Stimulated activated effector memory CD8-positive, alpha-beta T cell treated with anti-CD3 and anti-CD28 coated beads, Interleukin-12 subunit alpha, Interleukin-12 subunit beta, amount 100 ng/mL, for 72 hours (primary cell): ENCODE measurements around the gene CUX1.
"Not testable (repeated sequence)": the region's sequence is repeated elsewhere in the genome, so short reads cannot be mapped to it uniquely, and the experiment has no call there.

ENCODE experiments used
- ATAC-seq: fragments of 150-1000 bp; cut with Tn5 transposase; 2 replicates; pipeline ENCODE4 v1.10.0; 2021
- DNase-seq, 2 donors: peaks; one replicate each; pipeline ENCODE4 v3.0.0; 2021 to 2022; ENCODE audit warnings: low spot score in 2 of 2
- H3K27ac Mint-ChIP-seq: one replicate; pipeline ENCODE4 v1.8.0; 2022; ENCODE audit warnings: mild to moderate bottlenecking, mixed read lengths
- H3K36me3 Mint-ChIP-seq: one replicate; pipeline ENCODE4 v1.8.0; 2022; ENCODE audit warnings: mild to moderate bottlenecking, mixed read lengths
- H3K4me1 Mint-ChIP-seq: one replicate; pipeline ENCODE4 v1.8.0; 2022; ENCODE audit warnings: mixed read lengths
- H3K4me3 Mint-ChIP-seq: one replicate; pipeline ENCODE4 v1.8.0; 2022; ENCODE audit warnings: mild to moderate bottlenecking, mixed read lengths
- H3K9me3 Mint-ChIP-seq: one replicate; pipeline ENCODE4 v1.8.0; 2022; ENCODE audit warnings: mixed read lengths

The CUX1 gene

DNA sequence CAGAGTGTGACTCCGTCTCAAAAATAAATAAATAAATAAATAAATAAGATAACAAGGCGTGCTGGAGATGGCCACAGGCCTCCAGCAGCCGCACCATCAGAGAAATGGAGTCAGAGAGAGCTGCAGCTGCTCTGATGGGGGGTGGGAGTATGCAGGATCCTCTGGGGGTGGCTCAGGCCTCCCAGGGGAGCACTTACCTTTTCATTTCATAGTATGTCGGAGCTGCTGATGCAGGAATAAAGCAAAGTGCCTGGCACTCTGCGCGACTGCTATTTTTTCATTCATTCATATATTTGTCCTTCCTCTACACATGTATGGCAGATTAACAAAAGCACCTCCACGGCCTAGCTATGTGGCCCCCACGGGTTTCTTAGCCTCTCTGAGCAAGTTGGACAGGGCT is 175.9 kb downstream of the CUX1 start:
- no peaks in the 10 kb centered on the region for H3K9me3 Mint-ChIP-seq
- H3K27ac Mint-ChIP-seq, result no peak overlapping the region
- ATAC-seq (no peak), DNase-seq (no peak)
- no peak overlapping the region for H3K4me3 Mint-ChIP-seq
- H3K36me3 Mint-ChIP-seq, result no peaks in the 10 kb centered on the region
- H3K4me1 Mint-ChIP-seq, result peaks cover 34% of the 10 kb centered on the region

DNA sequence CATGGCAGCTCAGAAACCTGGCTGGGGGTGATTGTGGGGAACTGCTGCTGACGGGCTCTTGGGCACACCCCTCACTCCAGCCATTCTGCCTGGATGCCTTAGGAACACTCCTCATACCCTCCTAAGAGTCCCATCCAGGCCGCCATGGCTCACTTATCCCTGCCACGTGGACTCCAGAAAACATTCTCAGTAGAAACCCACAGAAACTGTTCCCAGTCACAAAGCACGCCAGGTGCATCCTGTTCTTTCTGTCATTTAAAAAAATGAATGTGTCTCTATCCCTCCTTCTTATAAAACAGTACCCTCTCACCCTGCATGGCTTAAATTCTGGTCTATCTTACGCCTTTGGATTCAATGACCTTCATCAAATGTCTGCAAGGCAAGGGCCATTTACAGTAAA is 177.7 kb downstream of the CUX1 start:
- no peak for DNase-seq
- no peak for ATAC-seq
- H3K4me3 Mint-ChIP-seq, result no peak overlapping the region
- H3K9me3 Mint-ChIP-seq, result no peaks in the 10 kb centered on the region
- no peaks in the 10 kb centered on the region for H3K36me3 Mint-ChIP-seq
- H3K27ac Mint-ChIP-seq, result no peak overlapping the region
- H3K4me1 Mint-ChIP-seq, result peaks cover 25% of the 10 kb centered on the region

DNA sequence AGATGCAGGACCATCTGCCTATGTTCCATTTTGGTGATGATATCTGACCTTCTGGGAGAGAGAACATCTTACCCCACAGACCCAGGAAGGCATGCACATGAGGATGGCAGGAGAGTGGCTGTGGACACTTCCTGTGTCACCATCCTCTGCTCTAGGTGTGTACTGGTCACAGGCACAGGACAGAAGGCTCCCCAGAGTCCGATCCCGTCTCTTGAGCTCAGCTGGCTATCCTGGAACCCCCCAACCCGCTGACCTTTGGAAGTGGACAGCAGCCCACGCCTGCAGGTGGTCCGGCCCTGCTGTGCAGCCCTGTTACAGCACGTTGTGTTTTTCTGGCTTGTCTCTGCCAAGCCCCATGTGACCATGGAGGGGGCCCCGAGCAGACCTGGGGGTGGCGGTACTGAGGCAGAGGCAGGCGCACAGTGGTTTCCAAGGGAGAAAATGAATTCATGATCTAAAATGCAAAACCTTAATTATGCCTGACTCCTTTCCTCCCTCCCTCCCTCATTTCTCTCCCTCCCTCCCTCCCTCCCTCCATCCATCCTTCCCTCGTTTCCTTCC is 178.8 kb downstream of the CUX1 start:
- H3K9me3 Mint-ChIP-seq, result no peaks in the 10 kb centered on the region
- H3K4me3 Mint-ChIP-seq, result no peak overlapping the region
- no peak for DNase-seq
- no peak overlapping the region for H3K27ac Mint-ChIP-seq
- H3K36me3 Mint-ChIP-seq, result no peaks in the 10 kb centered on the region
- peaks cover 25% of the 10 kb centered on the region for H3K4me1 Mint-ChIP-seq
- ATAC-seq, result no peak

DNA sequence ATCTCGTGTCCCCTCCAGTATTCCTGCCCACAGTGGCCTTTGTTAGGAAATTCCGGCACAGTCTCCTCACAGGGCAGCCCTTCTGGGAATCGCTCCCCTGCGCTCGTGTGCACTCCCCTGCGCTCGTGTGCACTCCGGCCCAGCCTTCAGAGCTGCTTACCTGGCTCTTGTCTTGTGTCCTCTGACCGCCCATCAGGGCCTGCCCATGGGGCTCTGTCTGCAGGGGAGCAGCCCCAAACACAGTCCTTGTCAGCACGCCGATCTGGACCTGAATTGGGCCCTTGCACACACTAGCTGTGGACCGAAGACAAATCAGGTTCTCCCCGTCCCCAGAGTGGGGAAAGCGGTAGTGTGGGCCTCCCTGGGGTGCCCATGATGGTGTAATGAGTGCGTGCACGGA is 179.4 kb downstream of the CUX1 start:
- Mint-ChIP-seq H3K4me3 (no peak overlapping the region), H3K36me3 (no peaks in the 10 kb centered on the region), H3K4me1 (peaks cover 25% of the 10 kb centered on the region), H3K27ac (no peak overlapping the region), H3K9me3 (no peaks in the 10 kb centered on the region)
- ATAC-seq (no peak), DNase-seq (no peak)

DNA sequence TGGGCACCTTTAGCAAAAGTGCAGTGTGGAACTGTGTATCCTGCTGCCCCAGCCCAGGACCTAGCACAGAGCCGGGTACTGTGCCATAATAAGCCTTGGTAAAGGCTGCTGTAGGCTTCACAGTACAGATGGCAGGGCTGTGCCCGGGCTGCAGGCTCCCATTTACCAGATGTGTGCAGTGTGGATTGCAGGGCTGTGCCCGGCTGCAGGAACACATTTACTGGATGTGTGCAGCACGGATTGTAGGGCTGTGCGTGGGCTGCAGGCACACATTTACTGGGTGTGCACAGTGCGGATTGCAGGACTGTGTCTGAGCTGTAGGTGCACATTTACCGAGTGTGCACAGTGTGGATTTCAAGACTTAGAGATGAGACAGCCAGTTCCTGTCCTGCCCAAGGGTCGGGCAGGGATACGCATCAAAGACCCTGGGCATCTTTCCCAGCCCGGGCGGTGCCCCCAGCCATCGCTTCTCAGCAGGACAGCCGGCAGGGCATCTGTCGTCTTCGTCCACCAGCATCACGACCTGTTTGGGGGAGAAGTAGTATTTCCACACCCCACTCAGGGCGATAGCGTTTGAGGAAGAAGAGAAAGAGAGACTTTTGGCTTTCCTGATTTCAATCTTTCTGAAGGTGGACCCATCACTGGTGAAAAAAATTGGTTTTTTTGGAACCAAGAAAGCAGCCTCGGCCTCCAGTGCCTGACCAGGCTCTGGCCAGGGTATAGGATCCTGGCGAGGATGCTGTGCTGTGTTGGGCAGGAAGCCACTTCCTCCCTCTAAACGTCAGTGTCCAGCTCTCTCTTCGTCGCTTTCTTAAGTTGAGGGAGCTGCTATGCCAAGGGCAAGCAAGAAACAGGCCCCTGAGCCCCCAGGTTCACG is 180.8 kb downstream of the CUX1 start:
- no peak overlapping the region for H3K4me3 Mint-ChIP-seq
- no peaks in the 10 kb centered on the region for H3K36me3 Mint-ChIP-seq
- no peak overlapping the region for H3K27ac Mint-ChIP-seq
- no peaks in the 10 kb centered on the region for H3K9me3 Mint-ChIP-seq
- DNase-seq, result no peak
- peaks cover 25% of the 10 kb centered on the region for H3K4me1 Mint-ChIP-seq
- ATAC-seq, result no peak

DNA sequence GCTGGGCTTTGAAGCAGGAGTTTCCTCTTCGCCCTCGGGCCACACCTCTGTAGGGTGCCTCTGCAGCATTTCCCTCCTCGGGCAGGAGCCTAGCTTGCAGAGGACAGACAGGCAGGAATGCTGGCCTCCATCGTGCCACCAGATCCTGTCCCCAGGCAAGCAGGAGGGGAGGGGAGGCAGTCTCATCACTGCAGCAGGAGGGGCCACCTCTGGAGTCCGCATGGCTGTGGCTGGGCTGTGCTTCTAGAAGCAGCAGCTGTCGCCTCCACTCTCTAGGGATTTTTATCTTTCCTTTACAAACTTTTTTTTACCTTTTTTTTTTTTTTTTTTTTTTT is 181.4 kb downstream of the CUX1 start:
- no peak overlapping the region for H3K4me3 Mint-ChIP-seq
- no peak for DNase-seq
- H3K36me3 Mint-ChIP-seq, result no peaks in the 10 kb centered on the region
- H3K9me3 Mint-ChIP-seq, result no peaks in the 10 kb centered on the region
- H3K27ac Mint-ChIP-seq, result no peak overlapping the region
- peaks cover 20% of the 10 kb centered on the region for H3K4me1 Mint-ChIP-seq
- ATAC-seq, result no peak

DNA sequence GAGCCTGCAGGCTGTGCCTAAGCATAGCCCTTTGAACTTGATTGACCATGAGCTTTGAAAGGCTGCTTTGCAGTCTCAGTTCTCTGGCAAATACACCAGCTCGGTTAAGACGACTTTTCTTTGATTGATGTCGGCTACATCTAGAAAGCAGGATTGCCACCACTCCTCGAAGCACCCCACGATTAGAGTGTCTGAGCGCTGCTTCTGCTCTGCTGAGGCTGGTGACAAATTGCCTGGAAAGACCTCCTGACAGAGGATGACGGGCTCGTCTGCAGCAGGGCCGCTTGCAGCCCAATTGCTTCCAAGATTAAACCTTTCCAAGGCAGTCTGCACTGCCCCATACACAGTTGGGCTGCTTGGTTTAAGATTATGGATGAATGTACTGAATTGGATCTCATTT is 182.0 kb downstream of the CUX1 start:
- H3K9me3 Mint-ChIP-seq, result no peaks in the 10 kb centered on the region
- ATAC-seq, result no peak
- DNase-seq, result no peak
- no peak overlapping the region for H3K4me3 Mint-ChIP-seq
- H3K4me1 Mint-ChIP-seq, result peaks cover 16% of the 10 kb centered on the region
- H3K36me3 Mint-ChIP-seq, result no peaks in the 10 kb centered on the region
- no peak overlapping the region for H3K27ac Mint-ChIP-seq

DNA sequence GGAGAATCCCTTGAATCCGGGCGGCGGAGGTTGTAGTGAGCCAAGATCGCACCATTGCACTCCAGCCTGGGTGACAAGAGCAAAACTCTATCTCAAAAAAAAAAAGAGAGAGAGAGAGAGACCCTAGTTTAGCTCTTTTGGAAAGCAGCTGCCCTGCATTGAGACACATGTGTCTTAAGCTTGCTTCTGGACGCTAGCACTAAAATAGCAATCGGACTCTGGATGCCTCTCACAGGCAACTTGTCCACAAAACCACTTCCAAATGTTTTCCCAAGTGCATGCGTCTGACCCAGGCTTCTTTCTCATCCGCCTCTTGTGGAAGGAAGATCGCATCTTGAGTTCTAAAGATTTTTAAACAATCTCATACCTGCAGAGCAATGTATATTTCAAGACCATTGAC is 182.7 kb downstream of the CUX1 start:
- ATAC-seq (no peak), DNase-seq (no peak)
- Mint-ChIP-seq H3K27ac (no peak overlapping the region), H3K4me1 (peaks cover 15% of the 10 kb centered on the region), H3K4me3 (no peak overlapping the region), H3K36me3 (no peaks in the 10 kb centered on the region), H3K9me3 (no peaks in the 10 kb centered on the region)

DNA sequence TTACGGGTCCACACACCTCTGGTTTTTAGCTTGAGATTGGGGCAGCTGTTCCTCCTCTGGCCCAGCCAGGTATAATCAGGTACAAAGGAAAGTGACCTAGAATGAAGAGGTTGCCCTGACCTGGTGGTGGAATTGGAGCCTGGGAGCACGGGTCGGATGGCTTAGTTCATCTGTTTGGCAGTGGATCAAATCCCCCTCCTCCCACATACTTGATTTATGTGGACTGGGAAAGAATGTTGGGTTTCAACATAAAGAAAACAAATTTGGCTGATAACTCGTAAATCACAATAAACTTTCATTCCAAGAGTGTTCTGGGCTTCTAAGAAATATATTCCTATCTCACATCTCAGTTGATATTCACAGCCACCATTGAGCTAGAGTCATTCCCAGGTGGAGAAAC is 186.8 kb downstream of the CUX1 start:
- no peak for ATAC-seq
- Mint-ChIP-seq H3K36me3 (no peaks in the 10 kb centered on the region), H3K9me3 (no peaks in the 10 kb centered on the region), H3K27ac (no peak overlapping the region), H3K4me1 (peaks cover 6% of the 10 kb centered on the region), H3K4me3 (no peak overlapping the region)
- DNase-seq, result no peak

DNA sequence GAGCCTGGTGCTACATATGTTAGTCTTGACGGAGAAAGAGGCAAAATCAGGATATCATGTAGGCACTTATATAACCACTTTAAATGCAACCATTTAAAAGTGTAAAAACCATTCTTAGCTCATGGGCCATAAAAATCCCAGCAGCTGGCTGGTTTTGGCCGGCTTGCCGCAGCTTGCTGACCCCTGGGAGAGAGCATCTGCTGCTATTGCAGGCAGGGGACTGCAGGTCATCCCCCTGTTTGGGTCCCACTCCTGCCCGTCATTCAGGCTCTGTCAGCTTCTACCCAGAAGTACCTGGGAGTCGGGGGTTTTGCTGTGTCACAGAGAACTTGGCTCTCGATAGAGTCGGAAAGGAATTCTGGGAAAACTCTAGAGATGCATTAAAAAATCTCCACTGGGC is 187.4 kb downstream of the CUX1 start:
- ATAC-seq, result no peak
- Mint-ChIP-seq H3K4me3 (no peak overlapping the region), H3K36me3 (no peaks in the 10 kb centered on the region)

DNA sequence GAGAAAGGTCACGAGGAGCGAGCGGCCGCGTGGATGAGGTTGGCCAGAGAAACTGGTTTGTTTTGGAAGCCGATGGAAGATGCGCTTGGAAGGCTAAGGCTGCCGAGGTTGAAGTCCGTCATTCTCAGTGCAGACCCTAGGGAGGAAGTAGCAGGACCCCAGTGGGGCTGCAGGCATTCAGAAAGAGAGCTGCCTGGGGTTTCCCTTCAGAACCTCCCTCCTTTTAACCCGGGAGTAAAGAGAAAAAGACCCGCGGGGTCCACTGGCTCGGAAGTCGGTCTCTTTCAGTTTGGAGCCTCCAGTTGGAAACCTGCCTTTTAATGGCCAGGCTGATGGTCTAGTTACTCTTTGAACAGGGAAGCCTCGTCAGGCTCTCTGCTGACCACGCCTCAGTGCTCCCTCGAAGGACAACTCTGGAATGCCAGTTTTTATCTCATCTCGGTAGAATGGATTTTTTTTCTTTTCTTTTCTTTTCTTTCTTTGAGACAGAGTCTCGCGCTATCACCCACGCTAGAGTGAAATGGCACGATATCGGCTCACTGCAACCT is 188.6 kb downstream of the CUX1 start:
- Mint-ChIP-seq H3K9me3 (no peaks in the 10 kb centered on the region), H3K4me3 (no peak overlapping the region), H3K27ac (no peak overlapping the region), H3K4me1 (peaks cover 6% of the 10 kb centered on the region), H3K36me3 (no peaks in the 10 kb centered on the region)
- ATAC-seq (no peak), DNase-seq (no peak)

More for the DNA sequence above, 187.4 kb downstream of the CUX1 start:
- no peaks in the 10 kb centered on the region for H3K9me3 Mint-ChIP-seq
- DNase-seq, result no peak
- peaks cover 6% of the 10 kb centered on the region for H3K4me1 Mint-ChIP-seq
- H3K27ac Mint-ChIP-seq, result no peak overlapping the region

DNA sequence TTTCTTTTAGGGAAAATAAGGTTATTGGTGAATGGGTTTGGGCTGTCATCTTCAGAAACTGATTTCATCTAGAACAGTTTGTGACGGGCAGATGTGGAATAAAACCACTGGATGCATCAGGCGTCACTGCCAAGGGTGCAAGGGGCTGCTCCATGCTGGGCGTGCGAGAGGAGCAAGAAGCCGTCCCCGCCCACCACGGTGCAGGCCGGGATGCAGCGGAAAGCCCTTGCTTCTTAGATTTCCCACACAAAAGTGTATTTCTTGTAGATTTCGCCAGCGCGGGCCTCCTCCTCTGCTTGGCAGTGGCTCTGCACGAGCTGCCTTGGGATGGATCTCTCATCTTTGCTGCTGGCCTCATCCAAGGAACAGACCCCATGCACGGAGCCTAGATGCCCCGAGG is 189.3 kb downstream of the CUX1 start:
- no peak for ATAC-seq
- H3K4me3 Mint-ChIP-seq, result no peak overlapping the region
- H3K4me1 Mint-ChIP-seq, result peaks cover 6% of the 10 kb centered on the region
- H3K27ac Mint-ChIP-seq, result peak overlapping the region; percentile 33
- no peaks in the 10 kb centered on the region for H3K9me3 Mint-ChIP-seq
- no peak for DNase-seq
- no peaks in the 10 kb centered on the region for H3K36me3 Mint-ChIP-seq

DNA sequence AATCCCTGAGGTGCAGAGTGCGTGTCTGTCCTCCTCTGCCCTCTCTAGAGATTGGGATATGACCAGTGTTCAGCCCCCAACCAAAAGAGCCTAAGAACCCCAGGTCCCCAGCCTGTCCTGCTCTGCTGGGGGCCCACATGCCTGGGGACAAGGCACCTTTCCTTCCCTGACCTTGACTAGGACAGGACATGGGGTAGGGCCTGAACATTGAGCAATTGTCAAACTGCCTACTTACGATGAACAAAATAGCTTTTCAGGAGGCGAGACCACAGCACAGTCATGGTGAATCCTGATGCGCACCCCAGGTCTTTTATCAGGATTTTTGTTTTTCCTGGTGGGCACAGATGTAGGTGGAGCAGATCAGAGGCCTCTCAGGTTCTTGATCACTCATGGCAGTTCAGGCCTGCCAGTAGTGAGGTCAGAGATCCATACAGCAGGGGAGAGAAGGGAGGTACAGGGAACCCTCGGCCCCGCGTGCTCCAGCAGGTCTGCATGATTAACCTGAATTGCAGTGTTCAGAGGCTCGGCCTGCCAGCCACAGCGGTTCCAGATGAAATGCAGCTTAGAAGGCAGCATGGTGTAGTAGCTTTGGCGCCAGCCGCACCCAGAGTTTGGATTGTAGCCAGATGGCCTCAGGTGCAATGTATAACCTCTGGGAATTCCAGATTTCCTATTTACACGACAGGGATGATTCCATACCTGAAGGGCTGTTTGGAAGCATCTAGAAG is 191.3 kb downstream of the CUX1 start:
- Mint-ChIP-seq H3K36me3 (no peaks in the 10 kb centered on the region), H3K4me1 (peaks cover 6% of the 10 kb centered on the region), H3K4me3 (no peak overlapping the region), H3K9me3 (no peaks in the 10 kb centered on the region), H3K27ac (no peak overlapping the region)
- DNase-seq, result no peak
- no peak for ATAC-seq

DNA sequence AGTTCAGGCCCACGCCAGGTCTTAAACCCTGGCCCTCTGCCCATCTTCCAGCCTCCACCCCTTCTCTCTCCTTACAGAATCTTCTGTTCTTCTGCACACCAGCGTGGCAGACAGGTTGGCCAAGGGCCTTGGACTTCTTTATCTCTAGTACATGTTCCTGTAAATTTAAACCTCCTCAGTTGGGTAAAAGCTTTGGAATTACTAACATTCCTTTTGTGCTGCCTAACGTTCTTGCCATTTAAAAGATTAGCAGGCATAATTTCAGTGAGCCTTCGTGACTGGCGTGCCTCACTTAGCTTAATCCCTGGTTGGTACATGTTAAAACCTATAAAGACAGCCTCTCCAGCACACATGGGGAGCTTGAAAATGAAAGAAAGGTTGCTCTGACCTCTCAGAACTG is 192.2 kb downstream of the CUX1 start:
- no peak for ATAC-seq
- Mint-ChIP-seq H3K4me3 (no peak overlapping the region), H3K4me1 (peaks cover 6% of the 10 kb centered on the region), H3K27ac (no peak overlapping the region), H3K36me3 (no peaks in the 10 kb centered on the region), H3K9me3 (no peaks in the 10 kb centered on the region)
- DNase-seq, result no peak

DNA sequence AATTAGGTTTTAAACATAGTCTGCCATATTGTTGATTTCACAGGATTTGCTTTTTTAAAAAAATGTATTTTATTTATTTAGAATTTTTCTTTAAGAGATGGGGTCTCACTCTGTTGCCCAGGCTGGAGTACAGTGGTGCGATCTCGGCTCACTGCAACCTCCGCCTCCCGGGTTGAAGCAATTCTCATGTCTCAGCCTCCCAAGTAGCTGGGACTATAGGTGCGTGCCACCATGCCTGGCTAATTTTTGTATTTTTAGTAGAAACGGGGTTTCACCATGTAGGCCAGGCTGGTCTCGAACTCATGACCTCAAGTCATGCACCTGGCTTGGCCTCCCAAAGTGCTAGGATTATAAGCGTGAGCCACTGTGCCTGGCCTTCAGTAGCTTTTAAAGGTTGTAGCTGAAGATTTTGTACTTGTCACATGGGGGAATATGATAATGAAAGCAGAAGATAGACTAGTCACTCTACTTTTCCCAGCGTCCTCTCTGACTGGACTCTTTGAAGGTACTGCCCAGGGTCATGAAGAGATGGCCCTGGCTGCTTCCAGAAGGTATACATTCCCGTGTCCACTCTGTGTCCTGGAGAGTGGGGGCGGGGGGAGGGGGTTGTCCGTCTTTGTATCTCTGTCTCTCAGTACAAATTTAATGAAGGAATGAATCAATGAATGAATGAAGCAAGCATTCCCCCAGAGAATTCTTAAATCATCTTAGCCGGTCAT is 194.8 kb downstream of the CUX1 start:
- ATAC-seq, H3K36me3 Mint-ChIP-seq, H3K4me1 Mint-ChIP-seq, H3K27ac Mint-ChIP-seq, H3K4me3 Mint-ChIP-seq, DNase-seq, H3K9me3 Mint-ChIP-seq: not testable (repeated sequence)
